Spleen (tissue), 7 donors: ENCODE measurements around the gene STUM.

ENCODE experiments used
- CTCF ChIP-seq, 11 experiments: fragments of 200-600 bp in 7 of 11; fragments of 450-650 bp in 4 of 11; sonication (generic) in 4 of 11; IDR thresholded peaks in 8 of 11; conservative IDR thresholded peaks in 3 of 11; 1 replicate in 7 of 11; 2 replicates in 4 of 11; pipeline versions ENCODE4 v1.4.0 to v1.8.0; 2016 to 2021; ENCODE audit warnings: antibody characterized with exemption in 11 of 11, inconsistent platforms in 4 of 11, mild to moderate bottlenecking in 1 of 11
- POLR2A ChIP-seq, 3 donors: fragments of 450-650 bp; IDR thresholded peaks; one replicate each; pipeline ENCODE4 v1.5.1; 2017; ENCODE audit warnings: antibody characterized with exemption in 3 of 3, mild to moderate bottlenecking in 1 of 3
- donor health status: DM: no; HTN: no; CAD: no; lungs with moderate emphysema.
- donor health status: DM: no; HTN: no; CAD: no.
- donor health status: DM: no; HTN: no; CAD: no.

GRCh38 chr1:226648421-226648820 is 99.9 kb downstream of the STUM start:
- TF ChIP-seq CTCF (IDR thresholded peaks at IDR 0.05 in 8 of 11, conservative IDR thresholded peaks at IDR 0.05 in 3 of 11) (no peak), POLR2A (IDR thresholded peaks at IDR 0.05) (no peak)
